ENCODE results near the gene FAS.

DNA sequence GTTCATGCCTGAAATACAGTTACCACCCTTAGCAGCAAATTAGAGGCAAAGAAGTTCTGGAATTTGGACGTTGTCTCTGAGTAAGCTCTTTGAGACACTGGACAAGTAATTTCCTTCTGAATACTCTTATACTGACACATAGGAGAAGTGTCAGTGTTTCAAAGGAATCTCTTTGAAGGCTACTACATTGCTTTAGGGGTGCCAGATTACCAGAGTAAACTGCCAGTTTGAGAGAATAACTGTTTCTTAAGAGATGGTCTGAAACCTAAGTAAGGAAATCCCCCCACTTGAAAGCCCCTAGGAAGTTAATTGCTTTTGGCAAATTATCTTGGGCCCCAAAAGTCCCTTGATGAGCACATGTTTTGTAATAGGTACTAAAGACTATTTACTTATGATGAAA is 3.4 kb downstream of the FAS start:
- no peak for TF ChIP-seq CTCF (IDR thresholded peaks at IDR 0.05)
- TF ChIP-seq POLR2A (IDR thresholded peaks at IDR 0.05): no peak
- TF ChIP-seq POLR2AphosphoS5 (IDR thresholded peaks at IDR 0.05): no peak
- TF ChIP-seq EP300 (IDR thresholded peaks at IDR 0.05): no peak
